ENCODE data around the gene MAP1B. TPM values are rescaled to one million over a fixed set of nuclear protein-coding genes. Genes with fewer than 3 reads are reported as not detected.

MAP1B gene
- total and polyA plus RNA-seq, 9 of the 15 experiments (the other 6 are each of a cell fraction or from before 2014, with no cell fraction given): 5.2 to 66.1 (median 17.3) TPM

DNA sequence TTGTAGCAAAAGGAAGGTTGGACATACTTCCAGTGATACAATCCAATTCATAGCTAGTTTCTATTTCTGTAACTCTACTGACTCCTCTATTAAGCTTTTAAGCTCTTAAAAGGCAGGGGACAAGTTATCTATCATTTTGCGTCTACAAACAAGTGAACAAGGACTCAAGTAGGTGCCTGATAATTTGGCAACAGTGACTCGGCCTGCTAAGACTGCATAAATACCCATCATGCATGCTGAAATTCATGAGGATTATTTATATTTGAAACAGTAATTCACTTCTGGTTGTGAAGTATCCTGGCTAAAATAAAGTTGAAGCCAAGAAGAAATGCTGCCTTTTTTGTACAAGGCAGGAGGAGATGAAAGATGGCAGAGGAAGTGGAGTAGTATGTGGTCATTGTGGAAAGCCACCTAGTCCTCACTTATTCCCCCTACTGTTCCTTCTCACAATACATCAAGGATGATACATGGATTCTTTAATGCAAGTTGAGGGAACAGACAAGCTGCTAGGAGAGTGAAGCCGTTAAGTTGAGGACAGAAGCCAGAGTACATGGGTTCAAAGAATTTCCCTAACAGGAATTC lies 138.8 kb downstream of the MAP1B start (continued):
- TF ChIP-seq CEBPZ (IDR thresholded peaks at IDR 0.05; ENCODE audit: borderline replicate concordance, low read depth, low read length) (no peak), PHB (CRISPR knock-in tag; IDR thresholded peaks at IDR 0.05) (no peak), DPF2 (IDR thresholded peaks at IDR 0.05) (no peak; the same call in 1 of the 2 replicates), RBM17 (IDR thresholded peaks at IDR 0.05; ENCODE audit: borderline replicate concordance, low read depth, low read length) (no peak), PYGO2 (tag; IDR thresholded peaks at IDR 0.05) (no peak), TAF9B (IDR thresholded peaks at IDR 0.05; ENCODE audit: partially characterized antibody) (no peak), NR2C1 (IDR thresholded peaks at IDR 0.05) (no peak), NR2C1 (tag; IDR thresholded peaks at IDR 0.05) (no peak), ZNF766 (CRISPR knock-in tag; conservative IDR thresholded peaks at IDR 0.05) (no peak), PHF21A (IDR thresholded peaks at IDR 0.05; ENCODE audit: borderline replicate concordance, low read depth) (no peak), BMI1 (IDR thresholded peaks at IDR 0.05; ENCODE audit: low read length) (no peak), TEAD2 (tag; IDR thresholded peaks at IDR 0.05) (no peak), PHF8 (IDR thresholded peaks at IDR 0.05; ENCODE audit: borderline replicate concordance, low read length) (no peak), ZBTB9 (CRISPR knock-in tag; IDR thresholded peaks at IDR 0.05) (no peak), HDAC2 (IDR thresholded peaks at IDR 0.05) (no peak), ZNF584 (CRISPR knock-in tag; IDR thresholded peaks at IDR 0.05; ENCODE audit: low read depth) (no peak), CREM (IDR thresholded peaks at IDR 0.05; ENCODE audit: low read depth) (0 out of 2 replicates have a peak, but pooled peaks have one; percentile 16), KAT2B (IDR thresholded peaks at IDR 0.05; ENCODE audit: low read depth, low read length) (no peak)
- TF ChIP-seq, protein P1, sequence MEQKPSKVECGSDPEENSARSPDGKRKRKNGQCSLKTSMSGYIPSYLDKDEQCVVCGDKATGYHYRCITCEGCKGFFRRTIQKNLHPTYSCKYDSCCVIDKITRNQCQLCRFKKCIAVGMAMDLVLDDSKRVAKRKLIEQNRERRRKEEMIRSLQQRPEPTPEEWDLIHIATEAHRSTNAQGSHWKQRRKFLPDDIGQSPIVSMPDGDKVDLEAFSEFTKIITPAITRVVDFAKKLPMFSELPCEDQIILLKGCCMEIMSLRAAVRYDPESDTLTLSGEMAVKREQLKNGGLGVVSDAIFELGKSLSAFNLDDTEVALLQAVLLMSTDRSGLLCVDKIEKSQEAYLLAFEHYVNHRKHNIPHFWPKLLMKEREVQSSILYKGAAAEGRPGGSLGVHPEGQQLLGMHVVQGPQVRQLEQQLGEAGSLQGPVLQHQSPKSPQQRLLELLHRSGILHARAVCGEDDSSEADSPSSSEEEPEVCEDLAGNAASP (IDR thresholded peaks at IDR 0.05): no peak

All from K562 (cell line).